ENCODE data around the gene WWP2.

DNA sequence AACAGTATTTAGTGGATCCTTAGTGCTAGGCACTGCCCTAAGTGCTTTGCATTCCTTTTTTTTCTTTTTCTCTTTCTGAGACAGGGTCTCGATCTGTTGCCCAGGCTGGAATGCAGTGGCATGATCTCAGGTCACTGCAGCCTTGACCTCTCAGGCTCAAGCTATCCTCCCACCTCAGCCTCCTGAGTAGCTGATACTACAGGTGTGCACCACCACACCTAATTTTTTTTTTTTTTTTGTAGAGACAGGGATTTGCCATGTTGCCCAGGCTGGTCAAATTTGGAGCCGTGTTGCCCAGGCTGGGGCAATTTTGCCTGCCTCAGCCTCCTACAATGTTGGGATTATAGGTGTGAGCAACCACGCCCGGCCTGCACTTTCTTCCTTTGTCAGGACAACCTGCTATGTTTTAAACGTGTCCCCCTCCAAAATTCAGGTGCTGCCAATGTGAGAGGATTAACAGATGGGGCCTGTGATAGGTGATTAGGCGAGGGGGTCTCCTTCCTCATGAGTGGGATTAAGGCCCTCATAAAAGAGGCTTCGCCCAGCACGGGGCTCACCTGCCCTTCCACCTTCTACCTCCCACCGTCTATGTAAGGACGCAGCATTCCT, 41.2 kb upstream of the WWP2 start:
- TF ChIP-seq, protein P1, sequence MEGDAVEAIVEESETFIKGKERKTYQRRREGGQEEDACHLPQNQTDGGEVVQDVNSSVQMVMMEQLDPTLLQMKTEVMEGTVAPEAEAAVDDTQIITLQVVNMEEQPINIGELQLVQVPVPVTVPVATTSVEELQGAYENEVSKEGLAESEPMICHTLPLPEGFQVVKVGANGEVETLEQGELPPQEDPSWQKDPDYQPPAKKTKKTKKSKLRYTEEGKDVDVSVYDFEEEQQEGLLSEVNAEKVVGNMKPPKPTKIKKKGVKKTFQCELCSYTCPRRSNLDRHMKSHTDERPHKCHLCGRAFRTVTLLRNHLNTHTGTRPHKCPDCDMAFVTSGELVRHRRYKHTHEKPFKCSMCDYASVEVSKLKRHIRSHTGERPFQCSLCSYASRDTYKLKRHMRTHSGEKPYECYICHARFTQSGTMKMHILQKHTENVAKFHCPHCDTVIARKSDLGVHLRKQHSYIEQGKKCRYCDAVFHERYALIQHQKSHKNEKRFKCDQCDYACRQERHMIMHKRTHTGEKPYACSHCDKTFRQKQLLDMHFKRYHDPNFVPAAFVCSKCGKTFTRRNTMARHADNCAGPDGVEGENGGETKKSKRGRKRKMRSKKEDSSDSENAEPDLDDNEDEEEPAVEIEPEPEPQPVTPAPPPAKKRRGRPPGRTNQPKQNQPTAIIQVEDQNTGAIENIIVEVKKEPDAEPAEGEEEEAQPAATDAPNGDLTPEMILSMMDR (IDR thresholded peaks at IDR 0.05): no peak
- no peak for TF ChIP-seq POLR2AphosphoS5 (IDR thresholded peaks at IDR 0.05; ENCODE audit: low read depth, low read length)
- TF ChIP-seq, protein P2, sequence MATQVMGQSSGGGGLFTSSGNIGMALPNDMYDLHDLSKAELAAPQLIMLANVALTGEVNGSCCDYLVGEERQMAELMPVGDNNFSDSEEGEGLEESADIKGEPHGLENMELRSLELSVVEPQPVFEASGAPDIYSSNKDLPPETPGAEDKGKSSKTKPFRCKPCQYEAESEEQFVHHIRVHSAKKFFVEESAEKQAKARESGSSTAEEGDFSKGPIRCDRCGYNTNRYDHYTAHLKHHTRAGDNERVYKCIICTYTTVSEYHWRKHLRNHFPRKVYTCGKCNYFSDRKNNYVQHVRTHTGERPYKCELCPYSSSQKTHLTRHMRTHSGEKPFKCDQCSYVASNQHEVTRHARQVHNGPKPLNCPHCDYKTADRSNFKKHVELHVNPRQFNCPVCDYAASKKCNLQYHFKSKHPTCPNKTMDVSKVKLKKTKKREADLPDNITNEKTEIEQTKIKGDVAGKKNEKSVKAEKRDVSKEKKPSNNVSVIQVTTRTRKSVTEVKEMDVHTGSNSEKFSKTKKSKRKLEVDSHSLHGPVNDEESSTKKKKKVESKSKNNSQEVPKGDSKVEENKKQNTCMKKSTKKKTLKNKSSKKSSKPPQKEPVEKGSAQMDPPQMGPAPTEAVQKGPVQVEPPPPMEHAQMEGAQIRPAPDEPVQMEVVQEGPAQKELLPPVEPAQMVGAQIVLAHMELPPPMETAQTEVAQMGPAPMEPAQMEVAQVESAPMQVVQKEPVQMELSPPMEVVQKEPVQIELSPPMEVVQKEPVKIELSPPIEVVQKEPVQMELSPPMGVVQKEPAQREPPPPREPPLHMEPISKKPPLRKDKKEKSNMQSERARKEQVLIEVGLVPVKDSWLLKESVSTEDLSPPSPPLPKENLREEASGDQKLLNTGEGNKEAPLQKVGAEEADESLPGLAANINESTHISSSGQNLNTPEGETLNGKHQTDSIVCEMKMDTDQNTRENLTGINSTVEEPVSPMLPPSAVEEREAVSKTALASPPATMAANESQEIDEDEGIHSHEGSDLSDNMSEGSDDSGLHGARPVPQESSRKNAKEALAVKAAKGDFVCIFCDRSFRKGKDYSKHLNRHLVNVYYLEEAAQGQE (IDR thresholded peaks at IDR 0.05; ENCODE audit: insufficient read depth in 1 of 2, low read depth in 2 of 2, low read length in 1 of 2): no peak
- no peak for TF ChIP-seq SIN3A (IDR thresholded peaks at IDR 0.05; ENCODE audit: borderline replicate concordance, insufficient read depth, low read depth, low read length)
- TF ChIP-seq TCF7L2 (IDR thresholded peaks at IDR 0.05; ENCODE audit: low read depth, low read length): no peak
